HepG2 (cell line): ENCODE results near the gene POLR2H. TPM values are rescaled to one million over a fixed set of nuclear protein-coding genes. Genes with fewer than 3 reads are reported as not detected.

ENCODE experiments used
- CERS6 ChIP-seq: sonication (generic); formaldehyde crosslinking; IDR thresholded peaks from 2 replicates; pipeline ENCODE4 v1.5.0; 2020; ENCODE audit warnings: missing genetic modification reagents
- HIC2 ChIP-seq: sonication (generic); formaldehyde crosslinking; IDR thresholded peaks from 2 replicates; pipeline ENCODE4 v1.9.0; 2022; ENCODE audit warnings: low read depth, missing genetic modification reagents
- KLF13 ChIP-seq: sonication (generic); formaldehyde crosslinking; IDR thresholded peaks from 2 replicates; pipeline ENCODE4 v1.4.0; 2020; ENCODE audit warnings: mild to moderate bottlenecking, missing genetic modification reagents
- PLRG1 ChIP-seq: fragments of 450-650 bp; conservative IDR thresholded peaks from 2 replicates; pipeline ENCODE4 v1.6.1; 2016
- POLR2AphosphoS2 ChIP-seq: IDR thresholded peaks from 2 replicates; pipeline ENCODE4 v1.6.1; 2011; ENCODE audit warnings: low read depth, low read length, improper control_type of control experiment
- SOX13 ChIP-seq, 3 experiments: fragments of 450-650 bp in 1 of 3; sonication (generic) in 1 of 3; formaldehyde crosslinking in 1 of 3; IDR thresholded peaks in 2 of 3; conservative IDR thresholded peaks in 1 of 3; 2 replicates each; pipeline versions ENCODE4 v1.5.0 to v1.6.1; 2016 to 2020; ENCODE audit warnings: antibody characterized with exemption in 1 of 3, mild to moderate bottlenecking in 1 of 3, missing compliant biosample characterization in 1 of 3, missing genetic modification reagents in 1 of 3, moderate library complexity in 1 of 3
- SP140L ChIP-seq: sonication (generic); formaldehyde crosslinking; IDR thresholded peaks from 2 replicates; pipeline ENCODE4 v1.4.0; 2020; ENCODE audit warnings: missing genetic modification reagents, borderline replicate concordance
- ZFP82 ChIP-seq: sonication (generic); formaldehyde crosslinking; IDR thresholded peaks from 2 replicates; pipeline ENCODE4 v1.5.1; 2020; ENCODE audit warnings: mild to moderate bottlenecking, missing genetic modification reagents, borderline replicate concordance
- ZNF101 ChIP-seq: sonication (generic); formaldehyde crosslinking; IDR thresholded peaks from 2 replicates; pipeline ENCODE4 v1.4.0; 2020; ENCODE audit warnings: mild to moderate bottlenecking, low read depth, missing genetic modification reagents, borderline replicate concordance
- ZNF12 ChIP-seq: sonication (generic); formaldehyde crosslinking; IDR thresholded peaks from 2 replicates; pipeline ENCODE4 v1.5.0; 2020; ENCODE audit warnings: missing genetic modification reagents
- ZNF577 ChIP-seq: sonication (generic); formaldehyde crosslinking; IDR thresholded peaks from 2 replicates; pipeline ENCODE4 v1.4.0; 2020; ENCODE audit warnings: mild to moderate bottlenecking, low read depth, missing genetic modification reagents, borderline replicate concordance
- ZNF614 ChIP-seq: IDR thresholded peaks from 2 replicates; pipeline ENCODE4 v1.6.1; 2018; ENCODE audit warnings: missing biosample characterization, missing genetic modification reagents, inconsistent platforms, borderline replicate concordance
- ZNF781 ChIP-seq: sonication (generic); formaldehyde crosslinking; IDR thresholded peaks from 2 replicates; pipeline ENCODE4 v1.5.1; 2020; ENCODE audit warnings: borderline replicate concordance, mild to moderate bottlenecking, missing genetic modification reagents; ENCODE audit errors: not compliant biosample characterization
- polyA plus RNA-seq, 8 experiments: library from polyadenylated mRNA; depleted of rRNA in 3 of 8; stranded (reverse) in 7 of 8; unstranded in 1 of 8; fragments of >200 nt; fragmentation: Illumina TruSeq in 4 of 8; extraction: Trizol in 4 of 8; gene quantifications; 2 replicates each; pipeline versions ENCODE4 v1.2.1 to v1.2.3, GENCODE V29; 2011 to 2016; ENCODE audit warnings: low read depth in 4 of 8, missing spikeins in 1 of 8, mixed read lengths in 1 of 8; ENCODE audit not compliant: insufficient read depth in 1 of 8
- total RNA-seq, 5 experiments: library from RNA; depleted of rRNA; stranded (reverse); fragments of >200 nt; fragmentation: Illumina TruSeq; extraction: Trizol; gene quantifications; 2 replicates each; pipeline ENCODE4 v1.2.3, GENCODE V29; 2016; ENCODE audit warnings: low read depth in 1 of 5
- TF ChIP-seq, protein P1 (sequence below): sonication (generic); formaldehyde crosslinking; IDR thresholded peaks from 2 replicates; pipeline ENCODE4 v1.5.0; 2020; ENCODE audit warnings: missing genetic modification reagents, mild to moderate bottlenecking, borderline replicate concordance
- TF ChIP-seq, protein P2 (sequence below): sonication (generic); formaldehyde crosslinking; IDR thresholded peaks from 2 replicates; pipeline ENCODE4 v1.5.1; 2020; ENCODE audit warnings: missing genetic modification reagents, mild to moderate bottlenecking, borderline replicate concordance
- TF ChIP-seq, protein P3 (sequence below): sonication (generic); formaldehyde crosslinking; IDR thresholded peaks from 2 replicates; pipeline ENCODE4 v1.8.0; 2022; ENCODE audit warnings: mild to moderate bottlenecking, missing genetic modification reagents; ENCODE audit not compliant: insufficient replicate concordance
- TF ChIP-seq, protein P4 (sequence below): sonication (generic); formaldehyde crosslinking; IDR thresholded peaks from 2 replicates; pipeline ENCODE4 v1.8.1; 2023; ENCODE audit warnings: mild to moderate bottlenecking, inconsistent platforms, moderate library complexity, missing genetic modification reagents, borderline replicate concordance

POLR2H gene
- total and polyA plus RNA-seq, 2 of the 13 experiments (the other 11 are each of a cell fraction or from before 2014, with no cell fraction given): 118 to 194 TPM

- TF ChIP-seq HIC2 (CRISPR knock-in tag): peak; percentile 96
- TF ChIP-seq ZNF12: no peak; the same call in 1 of the 2 replicates
- no peak for TF ChIP-seq KLF13 (CRISPR knock-in tag)
- TF ChIP-seq, protein P1, sequence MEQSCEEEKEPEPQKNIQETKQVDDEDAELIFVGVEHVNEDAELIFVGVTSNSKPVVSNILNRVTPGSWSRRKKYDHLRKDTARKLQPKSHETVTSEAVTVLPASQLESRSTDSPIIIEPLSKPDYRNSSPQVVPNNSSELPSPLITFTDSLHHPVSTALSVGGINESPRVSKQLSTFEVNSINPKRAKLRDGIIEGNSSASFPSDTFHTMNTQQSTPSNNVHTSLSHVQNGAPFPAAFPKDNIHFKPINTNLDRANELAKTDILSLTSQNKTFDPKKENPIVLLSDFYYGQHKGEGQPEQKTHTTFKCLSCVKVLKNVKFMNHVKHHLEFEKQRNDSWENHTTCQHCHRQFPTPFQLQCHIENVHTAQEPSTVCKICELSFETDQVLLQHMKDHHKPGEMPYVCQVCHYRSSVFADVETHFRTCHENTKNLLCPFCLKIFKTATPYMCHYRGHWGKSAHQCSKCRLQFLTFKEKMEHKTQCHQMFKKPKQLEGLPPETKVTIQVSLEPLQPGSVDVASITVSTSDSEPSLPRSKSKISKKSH (CRISPR knock-in tag): peak; percentile 65; the same call in 1 of the 2 replicates
- TF ChIP-seq ZNF577 (CRISPR knock-in tag): 0 out of 2 replicates have a peak, but pooled peaks have one; percentile 21
- no peak for TF ChIP-seq PLRG1
- TF ChIP-seq ZNF614 (CRISPR knock-in tag): 0 out of 2 replicates have a peak, but pooled peaks have one; percentile 82
- TF ChIP-seq SP140L (CRISPR knock-in tag): no peak
- TF ChIP-seq, protein P2, sequence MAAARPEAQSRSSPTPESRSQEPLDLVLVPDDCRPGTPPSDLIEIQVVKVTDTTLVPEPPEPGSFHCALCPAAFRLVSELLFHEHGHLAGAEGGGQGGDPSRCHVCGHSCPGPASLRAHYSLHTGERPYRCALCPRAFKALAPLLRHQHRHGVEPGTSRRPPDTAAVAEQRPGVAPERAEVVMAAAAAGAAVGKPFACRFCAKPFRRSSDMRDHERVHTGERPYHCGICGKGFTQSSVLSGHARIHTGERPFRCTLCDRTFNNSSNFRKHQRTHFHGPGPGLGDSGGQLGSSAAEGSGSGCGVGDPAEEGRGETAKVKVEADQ: peak; percentile 20; the same call in 1 of the 2 replicates
- peak; percentile 59; the same call in 1 of the 2 replicates for TF ChIP-seq POLR2AphosphoS2
- TF ChIP-seq, protein P3, sequence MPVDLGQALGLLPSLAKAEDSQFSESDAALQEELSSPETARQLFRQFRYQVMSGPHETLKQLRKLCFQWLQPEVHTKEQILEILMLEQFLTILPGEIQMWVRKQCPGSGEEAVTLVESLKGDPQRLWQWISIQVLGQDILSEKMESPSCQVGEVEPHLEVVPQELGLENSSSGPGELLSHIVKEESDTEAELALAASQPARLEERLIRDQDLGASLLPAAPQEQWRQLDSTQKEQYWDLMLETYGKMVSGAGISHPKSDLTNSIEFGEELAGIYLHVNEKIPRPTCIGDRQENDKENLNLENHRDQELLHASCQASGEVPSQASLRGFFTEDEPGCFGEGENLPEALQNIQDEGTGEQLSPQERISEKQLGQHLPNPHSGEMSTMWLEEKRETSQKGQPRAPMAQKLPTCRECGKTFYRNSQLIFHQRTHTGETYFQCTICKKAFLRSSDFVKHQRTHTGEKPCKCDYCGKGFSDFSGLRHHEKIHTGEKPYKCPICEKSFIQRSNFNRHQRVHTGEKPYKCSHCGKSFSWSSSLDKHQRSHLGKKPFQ: peak; percentile 80
- TF ChIP-seq, protein P4, sequence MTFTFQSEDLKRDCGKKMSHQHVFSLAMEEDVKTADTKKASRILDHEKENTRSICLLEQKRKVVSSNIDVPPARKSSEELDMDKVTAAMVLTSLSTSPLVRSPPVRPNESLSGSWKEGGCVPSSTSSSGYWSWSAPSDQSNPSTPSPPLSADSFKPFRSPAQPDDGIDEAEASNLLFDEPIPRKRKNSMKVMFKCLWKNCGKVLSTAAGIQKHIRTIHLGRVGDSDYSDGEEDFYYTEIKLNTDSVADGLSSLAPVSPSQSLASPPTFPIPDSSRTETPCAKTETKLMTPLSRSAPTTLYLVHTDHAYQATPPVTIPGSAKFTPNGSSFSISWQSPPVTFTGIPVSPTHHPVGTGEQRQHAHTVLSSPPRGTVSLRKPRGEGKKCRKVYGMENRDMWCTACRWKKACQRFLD: 0 out of 2 replicates have a peak, but pooled peaks have one; percentile 43
- TF ChIP-seq ZNF101 (CRISPR knock-in tag): 0 out of 2 replicates have a peak, but pooled peaks have one; percentile 59
- TF ChIP-seq CERS6 (CRISPR knock-in tag): no peak
- TF ChIP-seq SOX13 (IDR thresholded peaks at IDR 0.05): no peak
- peak in 1 of 2 experiments; percentile 14; a peak in 1 of 4 replicates for TF ChIP-seq SOX13 (CRISPR knock-in tag; conservative IDR thresholded peaks at IDR 0.05 in 1 of 2, IDR thresholded peaks at IDR 0.05 in 1 of 2)
- TF ChIP-seq ZFP82 (CRISPR knock-in tag): peak; percentile 93
- peak; percentile 33 for TF ChIP-seq ZNF781 (CRISPR knock-in tag)
Observed at GRCh38 chr3:184362668-184363546, 1.4 kb downstream of the POLR2H start (continued).
